Activated naive CD4-positive, alpha-beta T cell treated with anti-CD3 and anti-CD28 coated beads for 36 hours (primary cell): Measurements from ENCODE around the gene GRK5. TPM values are rescaled to one million over a fixed set of nuclear protein-coding genes. Genes with fewer than 3 reads are reported as not detected.

ENCODE experiments used
- CTCF ChIA-PET: fragments of 350-600 bp; sonication (Branson Sonifier 250); formaldehyde crosslinking; loops from one replicate; lab custom pipeline; 2021; ENCODE audit warnings: antibody characterized with exemption; lab: Charles Lee
- DNase-seq: peaks from one replicate; pipeline ENCODE4 v3.0.0-alpha.2; 2020
- H3K27ac Mint-ChIP-seq: one replicate; pipeline ENCODE4 v1.8.0; 2021; ENCODE audit warnings: mild to moderate bottlenecking, mixed read lengths
- H3K27me3 Mint-ChIP-seq: one replicate; pipeline ENCODE4 v1.8.0; 2021; ENCODE audit warnings: low read depth, mixed read lengths
- H3K36me3 Mint-ChIP-seq: one replicate; pipeline ENCODE4 v1.8.0; 2021; ENCODE audit warnings: low read depth, mixed read lengths
- H3K4me1 Mint-ChIP-seq: one replicate; pipeline ENCODE4 v1.8.0; 2021; ENCODE audit warnings: low read depth, mixed read lengths
- H3K4me3 Mint-ChIP-seq: one replicate; pipeline ENCODE4 v1.8.0; 2021; ENCODE audit warnings: mild to moderate bottlenecking, moderate library complexity, mixed read lengths
- H3K9me3 Mint-ChIP-seq: one replicate; pipeline ENCODE4 v1.8.0; 2021; ENCODE audit warnings: mixed read lengths
- intact Hi-C: fragments of 100-400 bp; cut with micrococcal nuclease; formaldehyde crosslinking; loops from one replicate; pipeline ENCODE4 v1.15.1; 2023
- total RNA-seq, 2 experiments: library from RNA; stranded (reverse); gene quantifications; one replicate each; pipeline ENCODE4 v1.2.3, GENCODE V29; 2021

The GRK5 gene
- total RNA-seq, 2 experiments from 2014 or later, result 27.1 to 29.7 TPM

- CTCF ChIA-PET, result interaction anchor here (2.5 kb wide), 1 partner anchor 296 kb away, joined by 8 read pairs; no protein-coding TSS in a partner anchor
- no peaks in the 10 kb centered on the region for H3K9me3 Mint-ChIP-seq
- H3K27ac Mint-ChIP-seq, result no peak overlapping the region
- H3K4me3 Mint-ChIP-seq, result no peak overlapping the region
- no peak for DNase-seq
- no peaks in the 10 kb centered on the region for H3K27me3 Mint-ChIP-seq
- peaks cover 23% of the 10 kb centered on the region for H3K36me3 Mint-ChIP-seq
- intact Hi-C loops, result loop anchor here (10.0 kb wide), 1 partner anchor 741 kb away; the partner anchor contains the start of gene CACUL1
- H3K4me1 Mint-ChIP-seq, result peaks cover 78% of the 10 kb centered on the region
These were observed 288.2 kb downstream of the GRK5 start for GRCh38 chr10:119495545-119495944.

- peaks cover 29% of the 10 kb centered on the region for H3K36me3 Mint-ChIP-seq
- H3K27me3 Mint-ChIP-seq, result no peaks in the 10 kb centered on the region
- no peak overlapping the region for H3K4me3 Mint-ChIP-seq
- H3K4me1 Mint-ChIP-seq, result peaks cover 85% of the 10 kb centered on the region
- peak overlapping the region; percentile 62 for H3K27ac Mint-ChIP-seq
- CTCF ChIA-PET, result interaction anchor here (1.7 kb wide), 1 partner anchor 30 kb away, joined by 4 read pairs; no protein-coding TSS in a partner anchor
- peak; percentile 79 for DNase-seq
- H3K9me3 Mint-ChIP-seq, result no peaks in the 10 kb centered on the region
- intact Hi-C loops, result loop anchor here (1.0 to 10.0 kb wide), 2 partner anchors 18 to 741 kb away; partner anchors contain the start of gene CACUL1
These were observed 288.9 kb downstream of the GRK5 start for GRCh38 chr10:119496273-119496672.

- intact Hi-C loops, result loop anchor here (10.0 kb wide), 1 partner anchor 742 kb away; the partner anchor contains the start of gene CACUL1
- H3K4me3 Mint-ChIP-seq, result no peak overlapping the region
- H3K4me1 Mint-ChIP-seq, result peaks cover 91% of the 10 kb centered on the region
- peak overlapping the region; percentile 64 for H3K27ac Mint-ChIP-seq
- H3K9me3 Mint-ChIP-seq, result no peaks in the 10 kb centered on the region
- CTCF ChIA-PET, result interaction anchor here (0.6 to 1.7 kb wide), 2 partner anchors 29 to 52 kb away, joined by 3 to 4 read pairs; no protein-coding TSS in a partner anchor
- no peaks in the 10 kb centered on the region for H3K27me3 Mint-ChIP-seq
- H3K36me3 Mint-ChIP-seq, result peaks cover 29% of the 10 kb centered on the region
- DNase-seq, result no peak
These were observed 289.9 kb downstream of the GRK5 start for GRCh38 chr10:119497243-119497642.

- no peak overlapping the region for H3K4me3 Mint-ChIP-seq
- CTCF ChIA-PET, result interaction anchor here (1.3 to 2.6 kb wide), 5 partner anchors 9 to 300 kb away, joined by 3 to 16 read pairs (median 10); partner anchors contain the start of gene RGS10
- intact Hi-C loops, result loop anchor here (10.0 kb wide), 1 partner anchor 744 kb away; the partner anchor contains the start of gene CACUL1
- H3K27me3 Mint-ChIP-seq, result no peaks in the 10 kb centered on the region
- peaks cover 41% of the 10 kb centered on the region for H3K36me3 Mint-ChIP-seq
- DNase-seq, result peak; percentile 73
- H3K9me3 Mint-ChIP-seq, result no peaks in the 10 kb centered on the region
- peaks cover 96% of the 10 kb centered on the region for H3K4me1 Mint-ChIP-seq
- peak overlapping the region; percentile 99 for H3K27ac Mint-ChIP-seq
These were observed 291.7 kb downstream of the GRK5 start for GRCh38 chr10:119498889-119499676.

- no peak overlapping the region for H3K4me3 Mint-ChIP-seq
- H3K27ac Mint-ChIP-seq, result peak overlapping the region; percentile 99
These were observed 292.3 kb downstream of the GRK5 start for GRCh38 chr10:119499677-119500002.

GRCh38 chr10:119500123-119500795 is 292.9 kb downstream of the GRK5 start:
- CTCF ChIA-PET, result interaction anchor here (0.6 to 2.6 kb wide), 6 partner anchors 10 to 510 kb away, joined by 3 to 16 read pairs (median 7); partner anchors contain the start of gene RGS10
- Mint-ChIP-seq H3K27me3 (no peaks in the 10 kb centered on the region), H3K4me1 (peaks cover 97% of the 10 kb centered on the region), H3K4me3 (no peak overlapping the region), H3K27ac (peak overlapping the region; percentile 99), H3K36me3 (peaks cover 52% of the 10 kb centered on the region), H3K9me3 (no peaks in the 10 kb centered on the region)
- intact Hi-C loops, result no loop called here
- no peak for DNase-seq

More at GRCh38 chr10:119499677-119500002, 292.3 kb downstream of the GRK5 start:
- H3K9me3 Mint-ChIP-seq, result no peaks in the 10 kb centered on the region
- no peaks in the 10 kb centered on the region for H3K27me3 Mint-ChIP-seq
- no peak for DNase-seq
- peaks cover 46% of the 10 kb centered on the region for H3K36me3 Mint-ChIP-seq
- intact Hi-C loops, result loop anchor here (10.0 kb wide), 1 partner anchor 745 kb away; the partner anchor contains the start of gene CACUL1
- CTCF ChIA-PET, result interaction anchor here (0.6 to 2.6 kb wide), 6 partner anchors 9 to 510 kb away, joined by 3 to 16 read pairs (median 7); partner anchors contain the start of gene RGS10
- peaks cover 97% of the 10 kb centered on the region for H3K4me1 Mint-ChIP-seq

- H3K9me3 Mint-ChIP-seq, result no peaks in the 10 kb centered on the region
- peak overlapping the region; percentile 99 for H3K27ac Mint-ChIP-seq
- peaks cover 98% of the 10 kb centered on the region for H3K4me1 Mint-ChIP-seq
- intact Hi-C loops, result no loop called here
- peaks cover 57% of the 10 kb centered on the region for H3K36me3 Mint-ChIP-seq
- CTCF ChIA-PET, result interaction anchor here (1.3 to 2.6 kb wide), 4 partner anchors 11 to 302 kb away, joined by 3 to 16 read pairs (median 12); partner anchors contain the start of gene RGS10
- H3K4me3 Mint-ChIP-seq, result no peak overlapping the region
- H3K27me3 Mint-ChIP-seq, result no peaks in the 10 kb centered on the region
- no peak for DNase-seq
These were observed 293.4 kb downstream of the GRK5 start for GRCh38 chr10:119500821-119501220.

- Mint-ChIP-seq H3K27me3 (no peaks in the 10 kb centered on the region), H3K4me3 (peak overlapping the region; percentile 47), H3K36me3 (peaks cover 62% of the 10 kb centered on the region), H3K9me3 (no peaks in the 10 kb centered on the region), H3K27ac (peak overlapping the region; percentile 99), H3K4me1 (peaks cover 98% of the 10 kb centered on the region)
- DNase-seq, result peak; percentile 55
- intact Hi-C loops, result loop anchor here (1.0 to 2.0 kb wide), 11 partner anchors 15 to 369 kb away; partner anchors contain the start of genes BAG3, PRDX3 and RGS10
- CTCF ChIA-PET, result no interaction called here
These were observed 294.3 kb downstream of the GRK5 start for GRCh38 chr10:119501690-119502089.

GRCh38 chr10:119502209-119502608 is 294.8 kb downstream of the GRK5 start:
- peak overlapping the region; percentile 47 for H3K4me3 Mint-ChIP-seq
- peaks cover 98% of the 10 kb centered on the region for H3K4me1 Mint-ChIP-seq
- DNase-seq, result peak; percentile 93
- intact Hi-C loops, result loop anchor here (1.0 to 2.0 kb wide), 11 partner anchors 14 to 369 kb away; partner anchors contain the start of genes BAG3, PRDX3 and RGS10
- peak overlapping the region; percentile 99 for H3K27ac Mint-ChIP-seq
- H3K27me3 Mint-ChIP-seq, result no peaks in the 10 kb centered on the region
- CTCF ChIA-PET, result no interaction called here
- H3K9me3 Mint-ChIP-seq, result no peaks in the 10 kb centered on the region
- H3K36me3 Mint-ChIP-seq, result peaks cover 68% of the 10 kb centered on the region

- intact Hi-C loops, result loop anchor here (1.0 to 2.0 kb wide), 11 partner anchors 14 to 370 kb away; partner anchors contain the start of genes BAG3, PRDX3 and RGS10
- Mint-ChIP-seq H3K4me3 (no peak overlapping the region), H3K36me3 (peaks cover 68% of the 10 kb centered on the region), H3K27ac (peak overlapping the region; percentile 99), H3K27me3 (no peaks in the 10 kb centered on the region), H3K9me3 (no peaks in the 10 kb centered on the region), H3K4me1 (peaks cover 96% of the 10 kb centered on the region)
- CTCF ChIA-PET, result interaction anchor here (0.7 to 1.0 kb wide), 2 partner anchors 9 to 28 kb away, joined by 3 read pairs; no protein-coding TSS in a partner anchor
- DNase-seq, result no peak
These were observed 295.3 kb downstream of the GRK5 start for GRCh38 chr10:119502618-119503155.

- Mint-ChIP-seq H3K27ac (peak overlapping the region; percentile 46), H3K27me3 (no peaks in the 10 kb centered on the region), H3K4me3 (no peak overlapping the region), H3K4me1 (peaks cover 90% of the 10 kb centered on the region), H3K36me3 (peaks cover 65% of the 10 kb centered on the region), H3K9me3 (no peaks in the 10 kb centered on the region)
- CTCF ChIA-PET, result interaction anchor here (1.0 to 1.2 kb wide), 2 partner anchors 8 to 14 kb away, joined by 3 to 4 read pairs; no protein-coding TSS in a partner anchor
- DNase-seq, result no peak
- intact Hi-C loops, result loop anchor here (2.0 kb wide), 2 partner anchors 201 to 371 kb away; no protein-coding TSS in a partner anchor
These were observed 296.4 kb downstream of the GRK5 start for GRCh38 chr10:119503821-119504220.
